ENCODE results near the gene NOSIP. TPM values are rescaled to one million over a fixed set of nuclear protein-coding genes. Genes with fewer than 3 reads are reported as not detected.
A peak's percentile ranks its signal among the peaks of the same experiment; 100 is the strongest.

The NOSIP gene
- total RNA-seq, 4 donors from 2014 or later: 56.5 to 105 (median 74.4) TPM

DNA sequence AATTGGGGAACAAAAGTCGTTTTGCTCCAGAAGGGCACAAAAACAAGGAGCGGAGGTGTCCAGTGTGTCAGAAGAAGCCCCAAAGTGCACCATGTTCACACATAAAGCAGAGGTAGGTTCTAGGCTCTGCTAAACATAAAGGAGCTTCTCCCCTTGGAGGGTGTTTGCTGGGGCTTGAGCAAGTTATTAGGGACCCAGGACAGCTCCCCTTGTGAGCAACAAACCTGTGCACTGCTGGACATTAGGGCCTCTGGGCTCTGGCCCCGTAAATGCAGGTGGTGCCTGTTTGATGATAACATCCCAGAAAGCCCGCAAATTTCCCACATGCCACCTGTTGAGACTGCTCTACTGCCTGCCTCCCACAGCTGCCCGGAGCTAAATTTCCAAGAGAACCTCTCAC lies 41.7 kb downstream of the NOSIP start:
- TF ChIP-seq POLR2AphosphoS5 (IDR thresholded peaks at IDR 0.05): no peak
- TF ChIP-seq, protein P1, sequence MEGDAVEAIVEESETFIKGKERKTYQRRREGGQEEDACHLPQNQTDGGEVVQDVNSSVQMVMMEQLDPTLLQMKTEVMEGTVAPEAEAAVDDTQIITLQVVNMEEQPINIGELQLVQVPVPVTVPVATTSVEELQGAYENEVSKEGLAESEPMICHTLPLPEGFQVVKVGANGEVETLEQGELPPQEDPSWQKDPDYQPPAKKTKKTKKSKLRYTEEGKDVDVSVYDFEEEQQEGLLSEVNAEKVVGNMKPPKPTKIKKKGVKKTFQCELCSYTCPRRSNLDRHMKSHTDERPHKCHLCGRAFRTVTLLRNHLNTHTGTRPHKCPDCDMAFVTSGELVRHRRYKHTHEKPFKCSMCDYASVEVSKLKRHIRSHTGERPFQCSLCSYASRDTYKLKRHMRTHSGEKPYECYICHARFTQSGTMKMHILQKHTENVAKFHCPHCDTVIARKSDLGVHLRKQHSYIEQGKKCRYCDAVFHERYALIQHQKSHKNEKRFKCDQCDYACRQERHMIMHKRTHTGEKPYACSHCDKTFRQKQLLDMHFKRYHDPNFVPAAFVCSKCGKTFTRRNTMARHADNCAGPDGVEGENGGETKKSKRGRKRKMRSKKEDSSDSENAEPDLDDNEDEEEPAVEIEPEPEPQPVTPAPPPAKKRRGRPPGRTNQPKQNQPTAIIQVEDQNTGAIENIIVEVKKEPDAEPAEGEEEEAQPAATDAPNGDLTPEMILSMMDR (IDR thresholded peaks at IDR 0.05): no peak
- TF ChIP-seq EP300 (IDR thresholded peaks at IDR 0.05; ENCODE audit: low read depth): no peak
- no peak for TF ChIP-seq POLR2A (IDR thresholded peaks at IDR 0.05)
- 90% methylated on average over 5 of the region's 5 CpGs; no CpG with 5 or more reads in 1 of the 2 donors for WGBS, 2 donors (ENCODE audit: low coverage in 1 of 2)
- H3K36me3 ChIP-seq: peaks cover 0 to 24% (median 5%) of the 10 kb centered on the region in 4 donors

DNA sequence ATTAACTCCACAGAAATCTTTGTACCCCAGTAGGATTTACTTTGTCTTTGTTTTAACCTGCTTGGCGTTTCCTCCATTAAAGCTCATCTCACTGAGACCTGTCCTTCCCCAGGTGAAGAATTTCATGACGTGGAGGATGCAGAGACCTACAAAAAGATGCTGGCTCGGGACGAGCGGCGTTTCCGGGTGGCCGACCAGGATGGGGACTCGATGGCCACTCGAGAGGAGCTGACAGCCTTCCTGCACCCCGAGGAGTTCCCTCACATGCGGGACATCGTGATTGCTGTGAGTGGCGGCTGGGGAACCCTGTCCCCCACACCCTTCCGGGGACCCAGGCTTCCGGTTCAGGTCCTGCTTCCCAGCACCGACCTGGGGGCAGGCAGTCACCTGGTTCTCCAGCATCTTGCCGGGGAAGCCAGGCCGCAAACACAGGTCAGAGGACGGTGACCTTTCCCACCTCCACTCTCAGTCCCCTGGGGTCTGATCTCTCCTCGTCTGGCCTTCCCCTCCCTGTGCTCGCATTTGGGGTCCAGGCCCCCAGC lies 43.4 kb downstream of the NOSIP start:
- peaks cover 0 to 24% (median 8%) of the 10 kb centered on the region in 4 donors for H3K36me3 ChIP-seq
- 87 to 89% methylated on average over 9 to 22 of the region's 22 CpGs for WGBS, 2 donors (ENCODE audit: low coverage in 1 of 2)
- H3K27ac ChIP-seq: no peak overlapping the region
- no peak for DNase-seq
- peaks cover 0 to 13% (median 8%) of the 10 kb centered on the region in 4 donors for H3K4me1 ChIP-seq
- H3K4me3 ChIP-seq: no peak overlapping the region
- H3K9me3 ChIP-seq: no peaks in the 10 kb centered on the region
- intact Hi-C loops (cut with DNase I; ENCODE audit: low total_unique reads) (no loop called here), in situ Hi-C loops (cut with MboI; ENCODE audit: low pct_ligation_motif_present in 1 of 4, low pct_unique_long_range_greater_than_20kb in 1 of 4, low sequenced_read_pairs in 3 of 4) (no loop called here)
- TF ChIP-seq POLR2A (IDR thresholded peaks at IDR 0.05): no peak
- TF ChIP-seq, protein P1 (IDR thresholded peaks at IDR 0.05): no peak
- TF ChIP-seq POLR2AphosphoS5 (IDR thresholded peaks at IDR 0.05): no peak
- no peaks in the 10 kb centered on the region for H3K27me3 ChIP-seq

More for the DNA sequence above, 41.7 kb downstream of the NOSIP start:
- in situ Hi-C loops (cut with MboI; ENCODE audit: low pct_ligation_motif_present in 1 of 4, low pct_unique_long_range_greater_than_20kb in 1 of 4, low sequenced_read_pairs in 3 of 4) (no loop called here), intact Hi-C loops (cut with DNase I; ENCODE audit: low total_unique reads) (no loop called here)
- DNase-seq: no peak
- no peak overlapping the region for H3K4me3 ChIP-seq
- H3K9me3 ChIP-seq: no peaks in the 10 kb centered on the region
- H3K27me3 ChIP-seq: no peaks in the 10 kb centered on the region
- H3K4me1 ChIP-seq: peaks cover 0 to 11% (median 3%) of the 10 kb centered on the region in 4 donors
- no peak overlapping the region for H3K27ac ChIP-seq

DNA sequence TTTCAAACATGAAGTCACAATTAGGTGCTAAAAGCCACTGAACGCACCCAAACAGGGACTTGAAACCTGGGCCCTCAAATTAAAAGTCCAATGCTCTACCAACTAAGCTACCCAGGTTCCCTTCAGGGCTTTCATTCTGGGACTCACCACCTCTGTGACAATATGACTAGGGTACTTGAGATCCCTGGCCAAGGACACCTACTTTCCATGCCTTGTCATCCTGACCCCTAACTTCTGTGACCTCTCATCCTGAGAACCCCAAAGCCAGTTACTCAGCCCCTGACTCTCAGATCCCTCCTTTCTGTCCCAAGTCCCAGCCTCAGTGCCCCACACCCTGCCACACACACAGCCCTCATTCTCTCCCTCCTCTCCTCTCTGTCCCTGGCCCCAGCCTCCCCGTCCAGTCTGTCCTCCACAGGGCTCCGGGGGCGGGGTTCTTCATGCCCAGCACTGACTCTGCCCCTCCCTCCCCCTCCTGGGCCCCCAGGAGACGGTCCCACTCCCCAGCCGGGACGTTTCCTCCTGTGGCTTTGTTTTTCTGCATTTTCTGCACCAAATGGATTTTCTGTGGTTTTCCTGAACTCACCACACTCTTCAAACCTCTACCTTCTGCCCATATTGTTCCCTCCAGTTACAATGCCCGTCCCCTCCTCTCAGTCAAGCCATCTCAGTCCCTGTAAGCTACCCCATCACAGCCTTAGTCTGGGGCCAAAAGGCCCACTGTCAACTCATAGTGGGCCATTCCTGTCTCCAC lies 45.5 kb downstream of the NOSIP start:
- Histone ChIP-seq H3K27ac (no peak overlapping the region), H3K4me1 (peaks cover 0 to 13% (median 8%) of the 10 kb centered on the region in 4 donors), H3K27me3 (no peaks in the 10 kb centered on the region), H3K36me3 (peaks cover 0 to 24% (median 8%) of the 10 kb centered on the region in 4 donors), H3K4me3 (no peak overlapping the region), H3K9me3 (no peaks in the 10 kb centered on the region)
- intact Hi-C loops (cut with DNase I; ENCODE audit: low total_unique reads): no loop called here
- 70 to 80% methylated on average over 2 to 8 of the region's 8 CpGs for WGBS, 2 donors (ENCODE audit: low coverage in 1 of 2)
- DNase-seq: no peak
- TF ChIP-seq POLR2A (IDR thresholded peaks at IDR 0.05): no peak
- TF ChIP-seq, protein P1 (IDR thresholded peaks at IDR 0.05): no peak
- TF ChIP-seq POLR2AphosphoS5 (IDR thresholded peaks at IDR 0.05): no peak
- TF ChIP-seq EP300 (IDR thresholded peaks at IDR 0.05; ENCODE audit: low read depth): no peak
- in situ Hi-C loops (cut with MboI; ENCODE audit: low pct_ligation_motif_present in 1 of 4, low pct_unique_long_range_greater_than_20kb in 1 of 4, low sequenced_read_pairs in 3 of 4): no loop called here

DNA sequence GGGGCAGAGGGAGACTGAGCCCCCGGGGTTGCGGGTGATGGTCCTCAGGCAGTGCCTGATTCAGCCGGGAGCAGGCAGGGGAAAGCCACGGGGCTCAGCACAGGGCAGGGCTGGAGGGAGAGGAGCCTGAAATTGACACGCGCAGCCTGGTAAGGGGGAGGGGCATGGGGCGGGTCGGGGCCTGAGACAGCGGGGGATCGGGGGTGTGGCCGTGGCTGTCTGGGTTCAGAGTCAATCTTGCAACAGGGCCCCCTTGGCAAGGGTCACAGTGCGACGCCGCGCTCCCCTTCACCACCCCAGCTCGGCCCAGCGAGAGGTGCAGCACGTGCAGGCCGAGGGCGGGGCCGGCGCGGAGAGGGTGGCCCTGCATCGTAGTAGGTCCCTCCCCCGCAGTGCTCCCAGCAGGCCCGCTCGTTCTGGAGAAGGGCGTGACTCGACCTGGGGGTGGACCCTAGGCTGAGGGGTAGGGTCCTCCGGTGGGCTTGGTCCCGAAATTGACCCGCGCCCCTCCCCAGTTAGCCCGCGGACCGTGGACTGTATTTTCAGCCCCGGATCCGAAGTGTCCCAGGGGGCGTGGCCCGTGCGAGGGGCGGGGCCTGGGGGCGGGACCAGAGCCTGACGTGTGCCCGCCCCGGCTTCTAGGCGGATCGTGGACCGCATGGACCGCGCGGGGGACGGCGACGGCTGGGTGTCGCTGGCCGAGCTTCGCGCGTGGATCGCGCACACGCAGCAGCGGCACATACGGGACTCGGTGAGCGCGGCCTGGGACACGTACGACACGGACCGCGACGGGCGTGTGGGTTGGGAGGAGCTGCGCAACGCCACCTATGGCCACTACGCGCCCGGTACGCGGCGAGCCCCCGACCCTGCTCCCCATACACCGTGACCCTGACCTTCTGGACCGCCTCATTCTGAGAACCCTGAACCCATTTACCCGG lies 46.5 kb downstream of the NOSIP start:
- no peaks in the 10 kb centered on the region for H3K9me3 ChIP-seq
- DNase-seq: peak; percentile 69
- H3K27me3 ChIP-seq: no peaks in the 10 kb centered on the region
- in situ Hi-C loops (cut with MboI; ENCODE audit: low pct_ligation_motif_present in 1 of 4, low pct_unique_long_range_greater_than_20kb in 1 of 4, low sequenced_read_pairs in 3 of 4) (no loop called here), intact Hi-C loops (cut with DNase I; ENCODE audit: low total_unique reads) (no loop called here)
- no peak overlapping the region for H3K27ac ChIP-seq
- peaks cover 0 to 18% (median 9%) of the 10 kb centered on the region in 4 donors for H3K4me1 ChIP-seq
- peaks cover 0 to 23% (median 8%) of the 10 kb centered on the region in 4 donors for H3K36me3 ChIP-seq
- TF ChIP-seq, protein P1 (IDR thresholded peaks at IDR 0.05): peak in 3 of 5 experiments; percentile 14 to 25 (median 20)
- TF ChIP-seq POLR2AphosphoS5 (IDR thresholded peaks at IDR 0.05): no peak
- peak; percentile 11 for TF ChIP-seq POLR2A (IDR thresholded peaks at IDR 0.05)
- WGBS, 2 donors (ENCODE audit: low coverage in 1 of 2): 36 to 49% methylated on average over 3 to 85 of the region's 87 CpGs
- peak overlapping the region; percentile 16 to 46 (median 39) for H3K4me3 ChIP-seq
